Measurements from ENCODE around the gene GPS2.
A peak's percentile ranks its signal among the peaks of the same experiment; 100 is the strongest.
"Not testable (repeated sequence)": the region's sequence is repeated elsewhere in the genome, so short reads cannot be mapped to it uniquely, and the experiment has no call there.

GPS2 gene

DNA sequence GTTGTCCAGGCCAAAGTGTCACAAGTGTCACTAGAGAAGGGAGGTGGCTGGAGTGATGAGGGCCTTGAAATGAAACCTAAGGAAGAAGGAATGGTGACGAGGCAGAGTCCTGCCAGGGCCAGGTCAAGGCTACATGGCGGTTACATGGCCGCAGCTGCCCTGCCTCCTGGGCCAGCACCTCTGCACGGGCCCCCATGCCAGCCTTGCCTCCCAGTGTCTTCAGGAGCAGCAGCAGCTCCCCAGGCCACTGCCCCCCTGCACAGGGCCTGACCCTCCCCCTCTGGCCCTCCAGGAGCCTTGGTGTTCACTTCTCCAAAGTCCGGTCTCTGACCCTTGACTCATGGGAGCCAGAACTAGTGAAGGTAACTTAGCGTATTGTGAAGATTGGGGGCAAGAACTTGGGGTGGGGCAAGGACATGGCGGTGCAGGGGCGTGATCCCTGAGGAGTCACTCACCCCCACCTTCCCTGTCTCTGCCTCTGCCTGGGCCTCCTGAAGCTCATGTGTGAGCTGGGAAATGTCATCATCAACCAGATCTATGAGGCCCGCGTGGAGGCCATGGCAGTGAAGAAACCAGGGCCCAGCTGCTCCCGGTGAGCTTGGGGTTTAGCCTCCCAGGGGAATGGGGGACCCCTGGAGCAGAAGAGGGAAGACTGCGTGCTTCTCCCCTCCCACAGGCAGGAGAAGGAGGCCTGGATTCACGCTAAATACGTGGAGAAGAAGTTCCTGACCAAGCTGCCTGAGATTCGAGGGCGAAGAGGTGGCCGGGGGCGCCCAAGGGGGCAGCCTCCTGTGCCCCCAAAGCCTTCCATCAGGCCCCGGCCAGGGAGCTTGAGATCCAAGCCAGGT is 32.7 kb upstream of the GPS2 start:
- no peaks in the 10 kb centered on the region for H3K36me3 ChIP-seq (ENCODE audit: insufficient read depth, low read length)
- peaks cover 3% of the 10 kb centered on the region; the same call in 1 of the 2 replicates for H3K4me1 ChIP-seq (ENCODE audit: insufficient read depth, low read length)
- no peak overlapping the region for H3K9ac ChIP-seq (ENCODE audit: low read depth, low read length)

DNA sequence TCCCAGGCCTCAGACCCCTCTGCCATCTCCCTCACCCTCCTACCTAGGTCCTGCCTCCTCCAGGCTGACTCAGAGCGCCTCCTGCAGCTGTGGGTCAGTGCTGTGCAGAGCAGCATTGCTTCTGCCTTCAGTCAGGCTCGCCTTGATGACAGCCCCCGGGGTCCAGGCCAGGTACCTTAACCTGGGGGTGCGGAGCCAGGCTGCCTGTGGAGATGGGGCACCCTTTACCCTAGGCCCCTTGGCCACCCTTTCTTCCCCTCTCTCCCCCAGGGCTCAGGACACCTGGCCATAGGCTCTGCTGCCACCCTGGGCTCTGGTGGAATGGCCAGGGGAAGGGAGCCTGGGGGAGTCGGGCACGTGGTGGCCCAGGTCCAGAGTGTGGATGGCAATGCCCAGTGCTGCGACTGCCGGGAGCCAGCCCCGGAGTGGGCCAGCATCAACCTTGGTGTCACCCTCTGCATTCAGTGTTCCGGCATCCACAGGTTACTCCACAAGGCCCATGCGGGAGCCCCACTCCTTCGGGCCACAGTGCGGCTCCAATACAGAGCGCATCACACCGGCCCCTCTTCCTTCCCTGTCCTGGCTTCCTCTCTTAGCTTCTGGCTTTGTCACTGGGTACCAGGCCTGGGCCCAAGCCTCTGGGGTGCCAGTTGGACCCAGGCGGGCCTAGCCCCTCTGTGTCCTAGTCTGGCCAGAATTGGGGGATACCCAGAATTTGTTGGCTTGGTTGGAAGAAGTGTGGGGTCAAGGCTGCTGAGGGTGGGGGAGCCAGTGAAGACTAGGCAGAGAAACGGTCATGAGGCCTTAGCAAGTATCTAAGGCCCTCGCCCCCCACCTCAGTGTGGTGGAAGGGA is 31.8 kb upstream of the GPS2 start:
- no peak overlapping the region for H3K9ac ChIP-seq (ENCODE audit: low read depth, low read length)
- H3K4me1 ChIP-seq (ENCODE audit: insufficient read depth, low read length), result peaks cover 3% of the 10 kb centered on the region; the same call in 1 of the 2 replicates
- H3K9me3 ChIP-seq (ENCODE audit: control insufficient read depth, insufficient read depth, low read length), result no peaks in the 10 kb centered on the region
- H3K36me3 ChIP-seq (ENCODE audit: insufficient read depth, low read length), result no peaks in the 10 kb centered on the region

More for the DNA sequence above, 32.7 kb upstream of the GPS2 start:
- no peaks in the 10 kb centered on the region for H3K9me3 ChIP-seq (ENCODE audit: control insufficient read depth, insufficient read depth, low read length)

DNA sequence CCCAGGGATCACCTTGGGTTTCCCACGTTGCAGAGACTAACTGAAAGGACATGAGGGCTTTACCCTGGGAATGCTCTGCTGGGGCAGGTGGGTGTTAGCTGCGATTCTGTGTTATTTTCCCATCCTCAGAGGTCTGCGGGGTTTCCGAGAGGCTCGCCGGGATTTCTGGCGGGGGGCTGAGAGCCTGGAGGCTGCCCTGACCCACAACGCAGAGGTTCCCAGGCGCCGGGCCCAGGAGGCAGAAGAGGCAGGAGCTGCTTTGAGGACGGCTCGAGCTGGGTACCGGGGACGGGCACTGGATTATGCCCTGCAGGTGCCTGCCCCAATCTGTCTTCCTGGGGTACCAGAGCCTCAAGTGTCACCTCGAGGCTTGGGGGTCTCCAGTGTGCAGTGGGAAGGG is 28.1 kb upstream of the GPS2 start:
- Histone ChIP-seq H3K4me1 (ENCODE audit: insufficient read depth, low read length) (no peaks in the 10 kb centered on the region), H3K9ac (ENCODE audit: low read depth, low read length) (no peak overlapping the region), H3K36me3 (ENCODE audit: insufficient read depth, low read length) (no peaks in the 10 kb centered on the region), H3K9me3 (ENCODE audit: control insufficient read depth, insufficient read depth, low read length) (no peaks in the 10 kb centered on the region)

DNA sequence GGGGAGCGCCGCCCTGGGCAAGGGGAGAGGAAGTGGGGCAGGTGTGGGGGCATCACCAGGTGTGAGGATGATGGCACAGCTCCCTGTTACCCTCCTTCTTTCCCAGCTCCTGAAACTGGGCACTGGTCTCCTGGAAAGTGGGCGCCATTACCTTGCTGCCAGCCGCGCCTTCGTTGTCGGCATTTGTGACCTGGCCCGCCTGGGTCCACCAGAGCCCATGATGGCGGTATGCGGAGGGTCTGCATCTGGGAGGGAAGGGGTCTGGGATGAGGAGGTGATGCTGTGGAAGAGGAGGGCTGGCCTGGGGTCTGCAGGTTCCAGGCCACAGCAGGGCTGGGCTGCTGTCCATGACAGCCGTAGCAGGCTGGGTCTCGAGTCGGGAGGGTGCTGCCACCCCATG is 26.7 kb upstream of the GPS2 start:
- Histone ChIP-seq H3K9ac (ENCODE audit: low read depth, low read length) (no peak overlapping the region), H3K4me1 (ENCODE audit: insufficient read depth, low read length) (peaks cover 6% of the 10 kb centered on the region; the same call in 1 of the 2 replicates), H3K9me3 (ENCODE audit: control insufficient read depth, insufficient read depth, low read length) (no peaks in the 10 kb centered on the region), H3K36me3 (ENCODE audit: insufficient read depth, low read length) (no peaks in the 10 kb centered on the region)

DNA sequence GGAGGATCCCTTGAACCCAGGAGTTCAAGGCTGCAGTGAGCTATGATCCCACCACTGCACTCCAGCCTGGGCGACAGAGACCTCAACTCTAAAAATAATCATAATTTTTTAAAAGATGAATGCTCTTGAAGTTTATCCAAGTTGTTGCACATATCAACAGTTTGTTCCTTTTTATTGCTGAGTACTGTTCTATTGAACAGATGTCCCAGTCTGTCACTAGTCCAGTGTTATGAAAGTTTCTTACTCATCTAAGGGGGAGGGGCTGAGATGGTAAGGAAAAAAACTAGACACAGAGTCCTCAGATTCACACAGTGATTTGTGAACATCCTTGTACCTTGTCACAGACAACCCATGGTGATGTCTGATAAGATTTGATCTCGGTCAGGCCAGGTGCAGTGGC is 25.0 kb upstream of the GPS2 start:
- Histone ChIP-seq H3K9ac (ENCODE audit: low read depth, low read length) (no peak overlapping the region), H3K36me3 (ENCODE audit: insufficient read depth, low read length) (no peaks in the 10 kb centered on the region), H3K9me3 (ENCODE audit: control insufficient read depth, insufficient read depth, low read length) (no peaks in the 10 kb centered on the region), H3K4me1 (ENCODE audit: insufficient read depth, low read length) (peaks cover 6% of the 10 kb centered on the region; the same call in 1 of the 2 replicates)

DNA sequence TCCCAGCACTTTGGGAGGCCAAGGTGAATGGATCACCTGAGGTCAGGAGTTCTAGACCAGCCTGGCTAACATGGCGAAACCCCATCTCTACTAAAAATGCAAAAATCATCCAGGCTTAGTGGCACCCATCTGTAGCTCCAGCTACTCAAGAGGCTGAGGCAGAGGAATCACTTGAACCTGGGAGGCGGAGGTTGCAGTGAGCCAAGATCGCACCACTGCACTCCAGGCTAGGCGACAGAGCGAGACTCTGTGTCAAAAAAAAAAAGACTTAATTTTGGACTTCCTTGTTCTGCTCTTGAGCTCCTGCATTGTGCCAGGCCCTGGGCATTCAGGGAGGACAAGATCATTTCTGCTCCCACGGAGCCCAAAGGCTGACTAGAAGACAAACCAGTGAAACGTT is 22.4 kb upstream of the GPS2 start:
- not testable (repeated sequence) for H3K36me3 ChIP-seq (ENCODE audit: insufficient read depth, low read length); H3K9ac ChIP-seq (ENCODE audit: low read depth, low read length); H3K9me3 ChIP-seq (ENCODE audit: control insufficient read depth, insufficient read depth, low read length); H3K4me1 ChIP-seq (ENCODE audit: insufficient read depth, low read length)

DNA sequence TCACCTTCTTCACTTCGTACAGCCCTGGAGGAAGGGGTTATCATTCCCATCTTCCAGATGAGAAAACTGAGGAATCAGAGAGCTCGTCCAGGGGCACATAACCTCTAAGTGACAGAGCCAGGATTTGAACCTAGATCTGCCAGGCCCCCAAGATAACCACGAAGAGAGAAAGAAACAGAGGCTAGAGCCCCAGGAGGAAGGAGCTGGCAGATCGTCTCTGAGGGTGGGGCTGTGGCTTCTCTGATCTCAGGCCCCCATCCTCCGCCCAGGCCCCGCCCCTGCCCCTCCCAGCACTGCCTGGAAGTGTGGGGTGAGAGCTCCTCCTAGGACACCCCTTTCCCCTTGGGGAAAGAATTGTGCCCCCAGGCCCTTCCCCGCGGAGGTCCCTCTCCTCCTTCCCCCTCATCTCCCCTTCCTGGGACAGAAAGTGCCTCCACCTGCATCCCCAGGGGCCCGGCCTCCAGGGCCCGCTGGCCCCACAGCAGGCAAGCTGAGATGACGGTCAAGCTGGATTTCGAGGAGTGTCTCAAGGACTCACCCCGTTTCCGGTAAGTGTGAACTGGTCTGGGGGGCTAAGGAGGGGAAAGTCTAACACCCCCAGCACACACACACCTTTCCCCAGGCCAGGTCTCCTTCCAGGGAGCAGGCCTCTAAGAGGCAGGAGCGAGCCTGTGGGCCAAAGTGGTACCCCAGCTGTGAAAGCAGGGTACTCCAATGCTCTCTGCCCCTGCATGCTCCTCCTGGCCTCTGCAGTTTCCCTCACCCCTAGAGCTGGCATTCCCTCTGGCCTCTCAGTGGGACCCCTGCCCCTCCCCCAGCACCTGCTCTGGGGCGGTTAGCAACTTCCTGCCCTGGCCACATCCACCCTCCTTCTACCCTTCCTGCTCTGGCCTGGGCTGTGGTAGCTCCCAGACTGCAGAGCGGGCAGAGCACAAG is 21.3 kb upstream of the GPS2 start, which contains the start of gene ACAP1:
Gene ACAP1, plus strand, starts transcription at position 290 of the 936 bp plus-strand sequence. Its CDS starts 206 bp downstream, at position 496.
- Histone ChIP-seq H3K4me1 (ENCODE audit: insufficient read depth, low read length) (peaks cover 6% of the 10 kb centered on the region; the same call in 1 of the 2 replicates), H3K36me3 (ENCODE audit: insufficient read depth, low read length) (no peaks in the 10 kb centered on the region), H3K9ac (ENCODE audit: low read depth, low read length) (peak within 1 kb of the TSS; percentile 67), H3K9me3 (ENCODE audit: control insufficient read depth, insufficient read depth, low read length) (no peaks in the 10 kb centered on the region)

DNA sequence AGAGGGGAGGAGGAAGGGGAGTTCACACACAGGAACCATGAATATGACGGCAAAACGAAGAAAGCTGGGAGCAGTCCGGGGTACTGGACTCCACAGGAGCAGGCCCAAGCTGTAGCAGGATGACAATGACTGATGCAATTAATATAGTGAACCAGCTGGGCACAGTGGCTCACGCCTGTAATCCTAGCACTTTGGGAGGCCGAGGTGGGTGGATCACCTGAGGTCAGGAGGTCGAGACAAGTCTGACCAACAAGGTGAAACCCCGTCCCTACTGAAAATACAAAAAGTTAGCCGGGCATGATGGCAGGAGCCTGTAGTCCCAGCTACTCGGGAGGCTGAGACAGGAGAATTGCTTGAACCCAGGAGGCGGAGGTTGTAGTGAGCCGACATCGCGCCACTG is 20.6 kb upstream of the GPS2 start:
- not testable (repeated sequence) for H3K4me1 ChIP-seq (ENCODE audit: insufficient read depth, low read length); H3K36me3 ChIP-seq (ENCODE audit: insufficient read depth, low read length); H3K9ac ChIP-seq (ENCODE audit: low read depth, low read length); H3K9me3 ChIP-seq (ENCODE audit: control insufficient read depth, insufficient read depth, low read length)

DNA sequence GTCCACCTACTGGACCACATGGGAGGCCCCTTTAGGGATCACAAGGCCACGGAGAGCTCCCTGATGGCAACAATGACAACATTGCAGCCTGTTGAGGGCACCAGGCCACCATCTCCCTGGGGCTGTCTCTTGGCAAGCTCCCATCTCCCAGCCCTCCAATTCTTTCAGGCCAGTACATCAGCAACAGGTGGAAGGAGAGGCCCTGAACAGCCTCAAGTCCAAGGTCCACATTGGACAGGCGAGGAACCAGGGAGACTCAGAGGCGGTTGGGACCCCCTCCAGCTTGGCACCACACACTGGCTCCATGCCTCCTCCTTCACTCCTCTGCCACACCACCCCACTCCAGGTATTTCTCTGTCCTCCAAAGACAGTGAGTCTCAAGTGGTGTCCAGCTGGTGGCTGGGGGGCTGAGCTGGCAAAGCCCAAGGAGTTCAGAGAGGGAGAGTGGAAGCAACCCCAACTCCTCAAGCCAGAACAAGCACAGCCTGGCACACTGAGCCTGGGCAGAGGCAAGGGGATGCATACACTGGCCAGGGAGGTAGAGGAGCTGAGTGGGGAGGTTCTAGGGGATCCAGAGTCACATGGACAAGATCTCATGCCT is 19.9 kb upstream of the GPS2 start:
- H3K9ac ChIP-seq (ENCODE audit: low read depth, low read length), result no peak overlapping the region
- peaks cover 6% of the 10 kb centered on the region; the same call in 1 of the 2 replicates for H3K4me1 ChIP-seq (ENCODE audit: insufficient read depth, low read length)
- no peaks in the 10 kb centered on the region for H3K9me3 ChIP-seq (ENCODE audit: control insufficient read depth, insufficient read depth, low read length)
- no peaks in the 10 kb centered on the region for H3K36me3 ChIP-seq (ENCODE audit: insufficient read depth, low read length)

DNA sequence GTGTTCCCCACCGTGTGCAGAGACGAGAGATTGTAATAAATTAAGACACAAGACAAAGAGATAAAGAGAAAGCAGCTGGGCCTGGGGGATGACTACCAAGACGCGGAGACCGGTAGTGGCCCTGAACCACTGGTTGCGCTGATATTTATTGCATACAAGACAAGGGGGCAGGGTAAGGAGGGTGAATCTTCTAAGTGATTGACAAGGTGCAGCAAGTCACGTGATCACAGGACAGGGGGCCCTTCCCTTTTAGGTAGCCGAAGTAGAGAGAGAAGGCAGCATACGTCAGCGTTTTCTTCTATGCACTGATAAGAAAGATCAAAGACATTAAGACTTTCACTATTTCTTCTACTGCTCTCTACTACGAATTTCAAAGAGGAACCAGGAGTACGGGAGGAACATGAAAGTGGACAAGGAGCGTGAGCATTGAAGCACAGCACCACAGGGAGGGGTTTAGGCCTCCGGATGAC is 17.5 kb upstream of the GPS2 start:
- H3K9ac ChIP-seq (ENCODE audit: low read depth, low read length); H3K4me1 ChIP-seq (ENCODE audit: insufficient read depth, low read length); H3K36me3 ChIP-seq (ENCODE audit: insufficient read depth, low read length); H3K9me3 ChIP-seq (ENCODE audit: control insufficient read depth, insufficient read depth, low read length): not testable (repeated sequence)

DNA sequence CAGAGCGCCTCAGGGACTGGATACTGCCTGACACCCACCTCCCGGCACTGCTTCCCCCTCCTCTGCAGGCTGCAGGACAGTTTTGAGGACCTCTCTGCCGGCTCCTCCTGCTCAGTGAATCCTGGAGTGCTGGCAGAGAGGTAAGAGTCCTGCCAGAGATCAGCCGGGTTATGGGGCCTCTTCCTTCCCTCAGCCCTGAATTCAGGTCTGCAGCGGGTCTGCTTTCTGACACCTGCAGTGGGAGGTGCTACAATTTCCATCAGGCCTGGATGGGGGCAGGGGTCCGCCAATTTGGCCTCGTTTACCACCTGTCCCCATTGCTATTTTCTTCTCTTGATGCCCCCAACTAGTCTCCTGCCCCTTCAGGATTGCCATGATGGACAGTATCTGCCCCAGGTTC is 17.0 kb upstream of the GPS2 start:
- peaks cover 6% of the 10 kb centered on the region for H3K4me1 ChIP-seq (ENCODE audit: insufficient read depth, low read length)
- no peaks in the 10 kb centered on the region for H3K9me3 ChIP-seq (ENCODE audit: control insufficient read depth, insufficient read depth, low read length)
- H3K36me3 ChIP-seq (ENCODE audit: insufficient read depth, low read length), result no peaks in the 10 kb centered on the region
- H3K9ac ChIP-seq (ENCODE audit: low read depth, low read length), result no peak overlapping the region

DNA sequence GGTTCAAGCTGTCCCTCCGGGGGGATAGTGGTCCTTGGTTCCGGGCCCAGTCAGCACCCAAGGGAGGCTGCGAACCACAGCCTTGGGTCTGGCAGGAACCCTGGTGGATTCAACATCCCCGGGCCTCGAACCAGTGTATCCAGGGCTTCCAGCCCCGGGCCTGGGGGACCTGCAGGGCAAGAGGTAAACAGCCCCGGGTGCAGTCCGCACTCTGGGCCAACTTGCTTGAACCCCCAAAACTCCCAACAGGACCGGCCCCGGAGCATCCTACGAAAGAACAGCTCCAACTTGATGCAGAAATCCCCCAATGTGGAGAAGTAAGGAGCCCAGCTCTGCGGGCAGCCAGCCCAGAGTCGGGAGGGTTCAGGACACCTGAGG is 15.5 kb upstream of the GPS2 start:
- Histone ChIP-seq H3K4me1 (ENCODE audit: insufficient read depth, low read length) (peaks cover 4% of the 10 kb centered on the region), H3K9ac (ENCODE audit: low read depth, low read length) (peak overlapping the region; percentile 83), H3K36me3 (ENCODE audit: insufficient read depth, low read length) (peaks cover 8% of the 10 kb centered on the region; the same call in 1 of the 2 replicates), H3K9me3 (ENCODE audit: control insufficient read depth, insufficient read depth, low read length) (no peaks in the 10 kb centered on the region)

DNA sequence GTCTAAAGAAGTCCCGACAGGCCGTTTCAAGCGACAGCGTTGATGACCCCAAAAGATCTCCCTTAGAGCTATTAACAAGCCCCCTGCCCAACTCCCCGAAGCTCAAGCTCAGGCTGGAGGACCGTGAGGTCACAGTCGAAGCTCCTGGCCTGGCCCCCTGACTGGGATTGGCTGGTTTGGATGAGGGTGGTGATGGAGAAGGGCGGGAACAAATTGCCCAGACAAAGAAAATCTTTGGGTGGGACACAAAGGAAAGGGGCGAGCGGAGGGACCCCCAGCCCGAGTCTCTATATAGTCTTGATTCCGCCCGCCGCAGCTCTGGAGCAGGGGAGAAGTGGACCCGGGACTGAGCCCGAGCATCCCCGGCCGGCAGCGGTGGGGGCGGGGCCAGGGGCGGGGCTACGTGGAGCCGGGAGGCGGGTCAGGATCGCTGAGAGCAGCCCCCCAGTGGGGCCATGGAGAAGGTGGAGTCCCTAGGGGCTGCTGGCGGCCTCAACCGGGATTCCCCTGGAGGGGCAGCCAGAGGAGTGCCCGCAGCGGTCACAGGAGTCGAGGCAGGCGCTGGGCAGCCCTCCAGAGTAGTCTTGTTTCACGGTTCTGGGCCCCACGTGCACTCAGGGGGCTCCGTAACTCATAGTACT is 15.0 kb upstream of the GPS2 start:
- H3K9me3 ChIP-seq (ENCODE audit: control insufficient read depth, insufficient read depth, low read length), result no peaks in the 10 kb centered on the region
- peaks cover 4% of the 10 kb centered on the region for H3K4me1 ChIP-seq (ENCODE audit: insufficient read depth, low read length)
- peak overlapping the region; percentile 83 for H3K9ac ChIP-seq (ENCODE audit: low read depth, low read length)
- H3K36me3 ChIP-seq (ENCODE audit: insufficient read depth, low read length), result peaks cover 12% of the 10 kb centered on the region; the same call in 1 of the 2 replicates
